Amniotic epithelial cell (primary cell): ENCODE measurements around the gene DDX54.

ENCODE experiments used
- DNase-seq: peaks from one replicate; pipeline ENCODE4 v3.0.0-alpha.2; 2010; ENCODE audit warnings: low read depth

The DDX54 gene, protein sequence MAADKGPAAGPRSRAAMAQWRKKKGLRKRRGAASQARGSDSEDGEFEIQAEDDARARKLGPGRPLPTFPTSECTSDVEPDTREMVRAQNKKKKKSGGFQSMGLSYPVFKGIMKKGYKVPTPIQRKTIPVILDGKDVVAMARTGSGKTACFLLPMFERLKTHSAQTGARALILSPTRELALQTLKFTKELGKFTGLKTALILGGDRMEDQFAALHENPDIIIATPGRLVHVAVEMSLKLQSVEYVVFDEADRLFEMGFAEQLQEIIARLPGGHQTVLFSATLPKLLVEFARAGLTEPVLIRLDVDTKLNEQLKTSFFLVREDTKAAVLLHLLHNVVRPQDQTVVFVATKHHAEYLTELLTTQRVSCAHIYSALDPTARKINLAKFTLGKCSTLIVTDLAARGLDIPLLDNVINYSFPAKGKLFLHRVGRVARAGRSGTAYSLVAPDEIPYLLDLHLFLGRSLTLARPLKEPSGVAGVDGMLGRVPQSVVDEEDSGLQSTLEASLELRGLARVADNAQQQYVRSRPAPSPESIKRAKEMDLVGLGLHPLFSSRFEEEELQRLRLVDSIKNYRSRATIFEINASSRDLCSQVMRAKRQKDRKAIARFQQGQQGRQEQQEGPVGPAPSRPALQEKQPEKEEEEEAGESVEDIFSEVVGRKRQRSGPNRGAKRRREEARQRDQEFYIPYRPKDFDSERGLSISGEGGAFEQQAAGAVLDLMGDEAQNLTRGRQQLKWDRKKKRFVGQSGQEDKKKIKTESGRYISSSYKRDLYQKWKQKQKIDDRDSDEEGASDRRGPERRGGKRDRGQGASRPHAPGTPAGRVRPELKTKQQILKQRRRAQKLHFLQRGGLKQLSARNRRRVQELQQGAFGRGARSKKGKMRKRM

DNA sequence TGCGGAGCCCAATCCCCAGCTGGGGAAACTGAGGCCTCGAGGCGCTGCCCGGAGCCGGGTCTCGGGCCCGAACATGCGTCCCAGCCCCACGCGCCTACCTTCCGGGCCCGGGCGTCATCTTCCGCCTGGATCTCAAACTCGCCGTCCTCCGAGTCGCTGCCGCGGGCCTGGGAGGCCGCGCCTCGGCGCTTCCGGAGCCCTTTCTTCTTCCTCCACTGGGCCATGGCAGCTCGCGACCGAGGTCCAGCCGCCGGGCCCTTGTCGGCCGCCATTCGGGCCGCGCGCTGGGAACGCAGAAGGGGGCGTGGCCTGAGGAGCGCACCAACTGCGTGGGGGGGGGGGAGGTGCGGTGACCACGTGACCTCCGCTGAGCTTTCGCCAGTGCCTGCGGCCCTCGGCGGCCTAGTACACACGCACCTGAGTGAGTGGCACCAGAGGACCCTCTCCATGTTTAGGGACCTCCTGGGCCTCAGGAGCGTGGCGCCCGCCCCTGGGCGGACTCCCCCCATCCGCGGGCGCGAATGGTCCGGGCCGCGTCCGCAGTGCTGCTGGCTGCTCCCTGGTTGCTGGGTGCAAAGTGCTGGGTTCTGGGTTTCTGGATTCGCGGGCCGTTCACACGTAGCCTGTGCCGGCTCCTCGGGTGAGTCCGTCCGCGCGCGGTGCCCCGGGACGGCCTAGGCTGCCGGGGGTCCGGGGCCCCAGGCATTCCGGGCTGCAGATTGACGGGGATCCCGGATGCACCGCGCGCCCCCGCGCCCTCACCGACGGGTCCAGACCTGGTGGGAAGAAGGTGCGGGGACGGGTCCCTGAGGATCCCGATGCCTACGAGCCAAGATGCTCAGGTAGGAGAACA is at the start of gene DDX54, which contains the start of gene RITA1:
Gene DDX54 (minus strand): TSS at position 299 of the 853 bp plus-strand sequence. CDS start 27 bp downstream, at position 272.
Gene RITA1 (plus strand): TSS at position 542 of the 853 bp plus-strand sequence. CDS start 1,026 bp downstream, outside the sequence.
- peak; percentile 65 for DNase-seq

DNA sequence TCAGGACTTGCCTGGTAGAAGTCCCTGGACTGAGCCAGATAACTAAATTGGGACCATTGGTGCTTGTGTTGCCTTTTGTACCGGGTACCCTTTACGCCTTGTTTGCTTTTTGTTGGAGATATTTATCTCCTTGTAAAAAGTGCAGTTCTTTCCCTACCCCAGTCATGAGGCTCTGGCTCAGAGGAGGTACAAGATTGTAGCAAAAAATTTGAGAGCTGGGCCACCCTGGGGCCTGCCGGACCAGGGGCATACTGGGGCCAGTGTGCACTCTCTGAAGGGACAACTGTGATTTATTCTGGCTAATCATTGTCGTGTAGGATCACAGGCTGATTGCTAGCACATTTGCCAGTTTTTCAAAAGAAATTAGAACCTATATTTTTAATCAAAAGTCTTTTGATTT is 49.2 kb upstream of the DDX54 start:
- no peak for DNase-seq

DNA sequence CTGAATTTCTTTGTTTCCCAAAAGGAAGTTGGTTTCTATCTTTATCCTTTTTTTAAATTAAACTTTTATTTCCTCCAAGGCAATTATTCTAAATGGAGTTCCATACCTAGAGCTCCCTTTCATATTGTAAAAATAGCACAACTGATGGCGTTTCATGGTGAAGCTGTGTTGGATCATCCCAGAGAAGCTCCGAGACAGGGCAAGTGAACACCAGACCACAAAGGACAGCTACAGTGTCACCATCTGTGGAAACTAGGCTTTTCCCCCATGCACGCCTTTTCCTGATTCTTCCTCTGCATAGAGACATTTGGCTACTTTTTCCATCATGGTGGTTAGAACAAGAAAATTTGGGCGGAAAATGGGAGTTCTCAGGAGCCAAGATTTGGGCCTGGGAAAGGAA is 48.7 kb upstream of the DDX54 start:
- no peak for DNase-seq

DNA sequence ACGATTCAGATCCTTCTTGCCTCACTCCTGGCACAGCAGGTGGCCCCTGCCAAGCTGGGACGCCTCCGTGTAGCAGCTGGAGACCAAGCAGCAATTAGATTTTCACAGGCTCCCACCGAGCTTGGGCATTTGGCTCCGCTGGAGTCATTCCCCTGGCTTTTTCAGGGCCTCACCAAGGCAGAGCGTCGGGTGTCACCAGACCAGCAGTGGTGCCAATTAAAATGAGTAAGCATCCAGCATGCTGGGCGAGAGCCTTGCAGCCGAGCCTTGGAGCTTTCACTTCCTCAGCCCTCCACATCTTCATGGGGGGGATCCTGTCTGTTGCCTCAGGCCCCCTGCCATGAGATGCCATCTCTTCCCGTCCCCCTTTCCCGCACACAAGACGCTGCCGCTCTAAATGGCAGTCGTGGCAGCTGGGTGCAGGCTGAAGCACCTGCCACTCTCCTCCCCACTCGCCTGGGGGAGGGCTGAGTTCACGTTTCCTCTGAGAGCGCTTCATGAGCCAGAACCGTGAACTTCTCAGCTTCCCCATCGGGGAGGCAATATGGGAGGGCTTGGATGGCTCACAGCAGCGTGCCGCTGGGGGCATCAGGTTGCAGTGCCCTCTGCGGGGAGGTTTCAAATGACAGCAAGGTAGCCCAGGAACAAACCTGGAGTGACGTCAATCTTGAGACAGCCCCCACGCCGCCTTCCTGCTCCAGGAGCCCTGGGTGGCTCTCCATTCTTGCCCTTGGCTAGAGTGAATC is 47.7 kb upstream of the DDX54 start:
- no peak for DNase-seq

DNA sequence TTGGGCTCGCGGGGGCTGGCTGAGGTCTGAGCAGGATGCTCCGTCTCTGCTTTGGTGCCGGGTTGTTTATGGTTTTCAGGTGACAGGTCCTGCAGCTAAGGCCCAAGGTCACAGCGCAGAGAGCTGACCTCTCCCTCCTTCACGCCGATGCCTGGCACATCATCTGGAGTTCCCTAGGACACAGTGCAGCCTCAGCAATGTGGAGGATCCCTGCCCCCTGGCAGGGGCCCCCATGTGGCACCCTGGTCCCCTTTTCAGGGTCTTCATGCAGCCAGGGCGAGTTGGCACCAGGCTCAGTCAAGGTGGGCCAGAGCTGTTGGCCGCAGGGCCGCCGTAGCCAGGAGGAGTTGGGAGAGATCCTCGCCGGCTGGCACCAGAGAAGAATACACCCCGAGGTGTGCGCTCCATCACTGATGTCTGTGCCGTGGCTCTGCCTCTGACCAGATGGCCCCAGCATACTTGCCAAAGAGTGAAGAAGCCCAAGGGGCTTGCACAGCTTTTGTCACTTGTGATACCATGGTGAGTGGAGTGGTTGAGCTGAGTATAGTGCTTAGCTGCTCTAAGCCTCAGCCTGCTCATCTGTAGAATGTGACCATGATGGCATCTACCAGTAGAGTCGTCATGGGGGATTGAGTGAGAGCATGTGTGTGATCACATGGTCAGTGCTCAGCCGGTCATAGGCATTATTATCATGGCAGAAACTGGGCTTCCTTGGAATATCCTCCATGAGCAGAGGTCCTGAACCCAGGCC is 47.0 kb upstream of the DDX54 start:
- DNase-seq: no peak

DNA sequence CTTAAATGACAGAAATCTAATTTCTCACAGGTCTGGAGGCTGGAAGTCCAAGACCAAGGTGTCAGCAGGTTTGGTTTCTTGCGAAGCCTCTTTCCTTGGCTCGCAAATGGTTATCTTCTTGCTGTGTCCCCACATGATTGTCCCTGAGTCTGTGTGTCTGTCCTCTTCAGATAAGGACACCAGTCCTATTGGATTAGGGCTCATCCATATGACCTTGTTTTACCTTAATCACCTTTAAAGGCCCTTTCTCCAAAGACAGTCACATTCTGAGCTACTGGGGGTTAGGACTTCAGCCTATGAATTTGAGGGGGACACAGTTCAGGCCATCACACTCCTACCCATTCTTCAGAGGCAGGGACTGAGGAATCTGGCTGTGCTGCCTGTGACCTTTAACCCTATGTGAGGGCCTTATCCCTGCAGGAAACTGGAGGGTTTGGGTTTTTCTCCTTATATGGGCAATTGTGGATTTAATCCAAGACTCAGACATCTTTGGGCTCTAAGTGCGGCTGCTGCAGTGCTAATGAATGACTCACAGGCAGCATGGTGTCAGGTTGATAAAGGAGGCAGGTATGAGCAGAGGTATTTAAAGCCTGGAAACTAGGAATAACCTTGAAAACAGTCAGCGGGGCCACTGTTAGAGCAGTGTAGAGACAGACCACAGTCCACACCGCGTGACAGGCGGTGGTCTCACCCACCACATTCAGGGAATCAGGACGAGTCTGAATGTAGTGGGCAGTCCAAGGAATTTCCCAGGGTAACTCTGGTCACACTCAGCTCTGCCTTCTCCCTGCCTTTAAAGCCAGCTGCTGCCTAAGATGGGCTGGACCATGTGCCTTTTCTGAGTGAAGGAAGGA is 46.2 kb upstream of the DDX54 start:
- DNase-seq: peak; percentile 90

DNA sequence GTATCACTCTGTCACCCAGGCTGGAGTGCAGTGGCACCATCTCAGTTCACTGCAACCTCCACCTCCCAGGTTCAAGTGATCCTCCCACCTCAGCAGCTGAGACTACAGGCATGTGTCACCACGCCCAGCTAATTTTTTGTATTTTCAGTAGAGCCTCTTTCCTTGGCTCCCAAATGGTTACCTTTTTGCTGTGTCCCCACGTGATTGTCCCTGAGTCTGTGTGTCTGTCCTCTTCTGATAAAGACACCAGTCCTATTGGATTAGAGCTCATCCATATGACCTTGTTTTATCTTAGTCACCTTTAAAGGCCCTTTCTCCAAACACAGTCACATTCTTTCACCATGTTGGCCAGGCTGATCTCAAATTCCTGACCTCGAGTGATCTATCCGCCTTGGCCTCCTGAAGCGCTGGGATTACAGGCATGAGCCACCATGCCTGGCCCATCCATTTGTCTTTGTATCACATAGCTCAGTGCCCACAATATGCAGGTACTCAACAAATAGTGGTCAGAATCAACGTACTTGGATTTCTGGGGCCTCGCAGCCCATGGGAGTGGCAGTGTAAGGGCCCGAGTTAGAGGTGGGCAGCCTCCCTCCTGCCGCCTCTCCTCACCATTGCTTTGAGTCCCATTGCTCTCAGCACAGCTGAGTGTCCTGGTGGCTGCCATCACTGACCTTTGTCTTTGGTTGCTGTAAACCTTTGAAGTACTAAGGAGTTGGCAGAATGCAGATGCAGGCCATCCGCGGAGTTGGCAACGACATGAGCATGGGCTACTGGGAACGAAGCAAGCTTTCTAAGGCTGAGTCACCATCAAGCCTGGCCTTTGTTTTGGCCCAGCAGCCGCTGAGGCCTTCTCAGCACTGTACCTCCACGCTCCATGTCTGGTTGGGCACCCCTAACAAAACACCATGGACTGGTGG is 45.3 kb upstream of the DDX54 start:
- DNase-seq: no peak

DNA sequence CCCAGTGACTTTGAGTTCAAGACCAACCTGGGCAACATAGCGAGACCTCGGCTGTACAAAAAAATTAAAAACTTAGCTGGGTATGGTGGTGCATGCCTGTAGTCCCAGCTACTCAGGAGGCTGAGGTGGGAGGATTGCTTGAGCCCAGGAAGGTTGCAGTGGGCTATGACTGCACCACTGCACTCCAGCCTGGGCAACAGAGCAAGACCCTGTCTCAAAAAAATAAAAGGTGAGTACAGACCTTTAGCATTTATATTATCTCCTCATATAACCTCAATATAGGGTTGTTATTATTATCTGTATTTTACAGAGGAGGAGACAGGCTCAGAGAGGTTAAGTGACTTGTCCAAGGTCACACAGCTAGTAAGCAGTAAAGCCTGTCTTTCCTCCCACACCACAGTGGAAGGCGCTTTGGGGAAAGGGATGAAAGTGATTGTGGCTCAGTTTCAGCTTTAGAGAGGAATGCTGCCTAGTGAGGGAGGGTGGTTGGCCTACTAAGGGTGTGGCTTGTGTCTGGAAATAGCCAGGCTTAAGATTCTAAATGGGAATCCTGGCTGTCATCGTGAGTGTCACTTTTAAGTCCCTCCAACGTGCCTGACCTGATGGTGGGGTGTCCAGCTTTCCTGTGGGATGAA is 43.2 kb upstream of the DDX54 start:
- DNase-seq: no peak

DNA sequence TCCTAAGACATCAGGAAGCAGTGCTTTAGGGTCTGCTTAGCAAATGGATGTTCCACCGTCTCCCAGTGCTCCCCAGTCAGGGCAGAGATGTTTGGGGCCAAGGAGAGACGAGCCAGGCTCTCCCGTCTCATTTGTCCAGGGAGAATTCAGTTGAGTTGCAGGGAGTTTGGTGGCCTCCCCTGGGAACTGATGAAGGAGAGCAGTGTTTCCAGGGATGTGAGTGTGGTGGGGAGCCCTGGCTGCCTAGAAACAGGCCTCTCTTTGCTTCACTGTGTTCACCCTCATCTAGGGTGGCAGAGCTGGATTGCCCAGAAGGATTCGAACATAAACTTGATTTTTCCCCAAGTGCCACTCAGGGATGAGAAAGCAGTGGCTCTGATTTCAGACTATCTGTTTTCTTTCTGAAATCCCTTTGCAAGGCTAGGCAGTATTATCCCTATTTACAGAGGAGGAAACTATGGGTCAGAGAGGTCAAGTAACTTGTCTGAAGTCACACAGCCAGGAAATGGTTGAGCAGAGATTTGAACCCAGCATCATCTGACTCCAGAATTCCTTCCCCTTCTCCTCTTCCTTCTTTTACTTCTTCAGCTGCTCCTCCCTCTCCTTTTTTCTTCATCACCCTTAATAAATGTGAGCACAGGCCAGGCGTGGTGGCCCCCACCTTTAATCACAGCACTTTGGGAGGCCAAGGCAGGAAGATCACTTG is 42.6 kb upstream of the DDX54 start:
- no peak for DNase-seq

DNA sequence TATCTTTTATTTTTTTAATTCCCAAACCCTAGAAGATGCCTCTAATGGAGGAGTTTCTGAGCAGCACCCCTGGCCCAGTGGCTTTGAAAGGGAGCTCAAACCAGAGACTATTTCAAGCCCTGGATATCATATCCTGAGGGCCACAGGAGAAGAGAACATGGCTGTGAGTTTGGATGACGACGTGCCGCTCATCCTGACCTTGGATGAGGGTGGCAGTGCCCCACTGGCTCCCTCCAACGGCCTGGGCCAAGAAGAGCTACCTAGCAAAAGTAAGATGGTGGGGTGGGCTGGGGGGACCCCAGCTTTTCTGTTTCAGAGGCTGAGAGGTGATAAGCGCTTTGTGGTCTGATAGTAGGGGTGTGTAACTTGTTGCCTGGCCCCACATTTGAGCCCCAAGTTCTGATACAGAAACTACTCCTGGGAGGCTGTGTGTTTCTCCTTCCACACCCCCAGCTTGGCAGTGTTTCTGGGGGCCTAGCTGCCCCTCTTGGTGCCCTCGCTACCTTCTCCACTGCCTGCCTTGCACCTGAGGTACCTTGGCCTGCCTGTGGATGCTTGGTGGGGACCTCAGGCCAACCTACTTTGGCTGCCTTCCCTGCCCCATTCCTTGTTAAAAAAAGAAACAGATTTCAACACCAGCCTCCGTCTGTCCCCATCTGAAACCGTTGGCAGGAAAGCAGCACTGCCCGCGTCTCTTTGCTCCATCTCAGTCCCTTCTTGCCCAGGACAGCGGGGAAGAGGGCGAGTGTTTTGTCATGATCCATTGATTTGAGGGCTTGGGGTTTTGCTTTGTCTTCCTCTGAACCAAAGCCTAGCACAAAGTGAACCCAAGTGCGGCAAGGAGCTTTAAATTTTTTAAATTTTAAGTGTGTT is 41.7 kb upstream of the DDX54 start:
- DNase-seq: no peak

DNA sequence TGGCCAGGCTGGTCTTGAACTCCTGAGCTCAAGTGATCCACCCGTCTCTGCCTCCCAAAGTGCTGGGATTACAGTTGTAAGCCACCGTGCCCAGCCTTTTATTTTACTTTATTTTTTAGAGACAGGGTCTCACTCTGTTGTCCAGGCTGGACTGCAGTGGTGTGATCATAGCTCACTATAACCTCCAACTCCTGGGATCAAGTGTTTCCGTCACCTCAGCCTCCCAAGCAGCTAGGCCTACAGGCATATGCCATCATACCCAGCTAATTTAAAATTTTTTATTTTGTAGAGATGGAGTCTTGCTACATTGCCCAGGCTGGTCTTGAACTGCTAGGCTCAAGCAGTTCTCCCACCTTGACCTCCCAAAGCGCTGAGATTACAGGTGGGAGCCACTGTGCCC is 39.7 kb upstream of the DDX54 start:
- no peak for DNase-seq

DNA sequence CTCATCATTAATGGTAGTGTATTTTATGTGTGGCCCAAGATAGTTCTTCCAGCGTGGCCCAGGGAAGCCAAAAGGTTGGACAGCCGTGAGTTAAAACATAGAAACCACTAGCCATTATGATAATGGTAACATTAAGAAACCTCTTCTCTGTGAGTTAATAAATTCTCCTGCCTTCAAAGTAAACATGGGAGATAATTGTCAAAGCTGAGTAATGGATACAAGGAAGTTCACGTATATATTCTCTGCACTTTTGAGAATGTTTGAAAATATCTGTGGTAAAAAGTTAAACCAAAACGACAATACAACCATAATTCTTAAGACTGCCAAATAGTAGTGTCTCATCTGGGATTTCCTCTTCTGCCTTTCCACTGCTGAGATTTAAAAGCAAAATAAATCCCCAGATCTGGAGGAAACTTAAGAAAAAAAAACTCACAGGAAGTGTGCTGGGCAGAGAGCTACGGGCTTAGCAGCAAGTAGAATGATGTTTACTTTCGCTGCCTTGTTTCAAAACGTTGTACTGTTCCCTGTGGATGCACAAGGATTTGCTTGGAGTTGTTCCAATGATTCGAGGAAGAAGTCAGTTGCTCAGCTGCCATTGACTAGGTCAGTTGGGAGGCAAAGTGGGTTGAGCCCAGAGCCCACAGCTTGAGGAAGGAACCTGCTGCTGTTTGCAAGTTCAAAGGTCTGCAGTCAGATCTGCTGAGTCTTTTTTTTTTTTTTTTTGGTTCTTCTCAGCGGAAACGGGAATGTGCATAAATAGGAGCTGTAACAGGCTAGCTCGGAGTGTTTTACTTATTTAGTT is 37.7 kb upstream of the DDX54 start:
- peak; percentile 95 for DNase-seq

DNA sequence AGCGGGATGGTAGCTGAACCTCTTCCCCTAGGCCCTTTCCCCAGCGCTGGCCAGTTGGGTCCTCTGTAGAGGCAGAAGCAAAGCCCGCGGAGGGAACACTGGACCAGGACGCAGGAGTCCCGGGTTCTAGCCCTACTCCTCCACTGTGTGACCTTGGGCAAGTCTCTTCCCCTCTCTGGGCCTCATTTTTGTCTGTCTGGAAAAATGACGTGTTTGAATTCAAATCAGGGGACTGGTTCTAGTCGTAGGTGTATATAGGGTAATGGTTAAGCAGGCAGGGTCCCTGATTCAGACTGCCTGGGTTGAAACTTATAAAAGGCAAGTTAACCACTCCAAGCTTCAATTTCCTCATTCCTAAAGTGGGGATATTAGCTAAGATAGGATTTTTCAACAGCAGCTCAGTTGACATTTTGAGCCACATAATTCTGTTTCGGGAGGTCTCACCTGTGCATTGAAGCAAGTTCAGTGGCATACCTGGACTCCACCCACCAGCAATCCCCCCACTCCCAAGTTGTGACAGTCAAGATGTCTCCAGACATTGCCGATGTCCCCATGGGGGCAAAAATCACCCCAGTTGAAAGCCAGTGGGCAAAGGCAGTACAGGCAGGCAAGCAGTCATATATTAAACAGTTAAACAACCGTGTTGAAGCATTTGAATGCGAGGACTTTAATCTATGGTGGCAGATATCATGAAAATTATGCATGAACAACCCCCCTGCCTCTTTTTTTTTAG is 36.9 kb upstream of the DDX54 start:
- no peak for DNase-seq

DNA sequence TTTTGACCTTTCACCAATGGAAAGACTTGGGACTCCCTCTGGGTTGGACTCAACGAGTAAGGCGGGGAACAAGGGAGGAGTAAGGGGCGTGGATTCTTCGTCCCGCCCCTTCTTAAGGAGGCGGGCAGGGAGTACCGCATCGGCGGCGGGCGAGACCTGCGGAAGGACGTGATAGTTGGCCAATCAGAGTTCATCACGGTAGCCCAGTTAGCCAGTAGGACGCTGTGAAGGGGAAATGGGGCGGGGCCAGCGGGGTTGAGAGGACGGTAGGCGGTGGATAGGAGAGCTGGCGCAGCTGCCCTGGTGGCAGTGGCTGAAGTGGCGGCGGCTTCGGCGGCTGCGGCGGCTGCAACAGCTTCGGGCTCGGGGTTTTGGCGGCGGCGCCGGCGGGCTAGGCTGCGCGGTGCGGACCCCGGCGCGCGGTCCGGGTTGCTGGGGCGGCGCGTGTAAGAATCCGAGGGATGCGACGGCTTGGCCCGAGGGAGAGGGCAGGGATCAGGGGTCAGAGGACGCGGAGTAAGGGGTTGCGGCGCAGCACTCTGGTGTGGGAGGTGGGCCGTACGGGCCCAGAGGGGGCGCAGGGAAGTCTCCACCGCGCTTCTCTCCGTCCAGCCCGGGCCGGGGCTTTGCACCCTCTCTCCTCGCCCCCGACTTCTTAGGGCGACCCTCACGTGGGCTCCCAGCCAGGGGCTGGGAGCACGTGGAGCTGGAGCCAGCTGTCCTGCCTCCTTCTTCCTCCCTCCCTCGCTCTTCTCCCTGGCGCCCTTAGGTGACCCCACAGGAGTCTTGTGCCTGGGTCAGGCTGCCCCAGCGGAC is 36.1 kb upstream of the DDX54 start, which contains the start of gene TPCN1:
Gene TPCN1 (plus strand): TSS at position 284 of the 816 bp plus-strand sequence. CDS start 5,389 bp downstream, outside the sequence.
- DNase-seq: peak; percentile 100
